22Rv1 (cell line): Measurements from ENCODE around the gene KLK1.
"Not testable (repeated sequence)": the region's sequence is repeated elsewhere in the genome, so short reads cannot be mapped to it uniquely, and the experiment has no call there.

Experiments used
- H3K27ac ChIP-seq: fragments of 450-650 bp; 2 replicates; pipeline ENCODE4 v1.5.1; 2017
- ZFX ChIP-seq: fragments of 450-650 bp; IDR thresholded peaks from 2 replicates; pipeline ENCODE4 v1.6.1; 2017; ENCODE audit warnings: antibody characterized with exemption, borderline replicate concordance
- TF ChIP-seq, protein P1 (sequence below): fragments of 450-650 bp; IDR thresholded peaks from 2 replicates; pipeline ENCODE4 v1.5.1; 2017; ENCODE audit warnings: mild to moderate bottlenecking

The KLK1 gene

DNA sequence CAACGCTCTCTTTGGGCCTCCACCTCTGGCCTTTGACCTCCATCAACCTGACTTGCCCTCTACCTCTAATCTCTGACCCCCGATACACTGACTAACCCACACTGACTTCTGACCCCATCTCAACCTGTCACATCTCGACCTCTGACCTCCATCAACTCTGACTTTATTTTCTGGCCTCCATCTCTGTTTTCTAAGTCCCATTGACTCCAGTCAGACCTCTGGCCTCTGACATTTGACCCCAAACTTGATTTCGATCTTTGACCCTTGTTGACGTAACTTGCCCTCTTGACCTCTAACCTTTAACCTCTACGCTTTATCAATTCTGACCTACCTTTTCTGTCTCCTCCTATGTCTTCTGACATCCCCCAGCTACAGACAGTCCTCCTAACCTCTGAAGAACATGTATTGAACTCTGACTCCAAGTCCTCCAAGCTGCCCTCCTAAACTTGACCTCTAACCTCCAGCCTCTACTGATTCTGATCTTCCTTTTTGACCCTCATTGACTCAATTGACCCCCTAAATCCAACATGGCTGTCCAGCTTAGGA lies 32.6 kb downstream of the KLK1 start:
- TF ChIP-seq, protein P1, sequence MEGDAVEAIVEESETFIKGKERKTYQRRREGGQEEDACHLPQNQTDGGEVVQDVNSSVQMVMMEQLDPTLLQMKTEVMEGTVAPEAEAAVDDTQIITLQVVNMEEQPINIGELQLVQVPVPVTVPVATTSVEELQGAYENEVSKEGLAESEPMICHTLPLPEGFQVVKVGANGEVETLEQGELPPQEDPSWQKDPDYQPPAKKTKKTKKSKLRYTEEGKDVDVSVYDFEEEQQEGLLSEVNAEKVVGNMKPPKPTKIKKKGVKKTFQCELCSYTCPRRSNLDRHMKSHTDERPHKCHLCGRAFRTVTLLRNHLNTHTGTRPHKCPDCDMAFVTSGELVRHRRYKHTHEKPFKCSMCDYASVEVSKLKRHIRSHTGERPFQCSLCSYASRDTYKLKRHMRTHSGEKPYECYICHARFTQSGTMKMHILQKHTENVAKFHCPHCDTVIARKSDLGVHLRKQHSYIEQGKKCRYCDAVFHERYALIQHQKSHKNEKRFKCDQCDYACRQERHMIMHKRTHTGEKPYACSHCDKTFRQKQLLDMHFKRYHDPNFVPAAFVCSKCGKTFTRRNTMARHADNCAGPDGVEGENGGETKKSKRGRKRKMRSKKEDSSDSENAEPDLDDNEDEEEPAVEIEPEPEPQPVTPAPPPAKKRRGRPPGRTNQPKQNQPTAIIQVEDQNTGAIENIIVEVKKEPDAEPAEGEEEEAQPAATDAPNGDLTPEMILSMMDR, result no peak
- TF ChIP-seq ZFX, result no peak

DNA sequence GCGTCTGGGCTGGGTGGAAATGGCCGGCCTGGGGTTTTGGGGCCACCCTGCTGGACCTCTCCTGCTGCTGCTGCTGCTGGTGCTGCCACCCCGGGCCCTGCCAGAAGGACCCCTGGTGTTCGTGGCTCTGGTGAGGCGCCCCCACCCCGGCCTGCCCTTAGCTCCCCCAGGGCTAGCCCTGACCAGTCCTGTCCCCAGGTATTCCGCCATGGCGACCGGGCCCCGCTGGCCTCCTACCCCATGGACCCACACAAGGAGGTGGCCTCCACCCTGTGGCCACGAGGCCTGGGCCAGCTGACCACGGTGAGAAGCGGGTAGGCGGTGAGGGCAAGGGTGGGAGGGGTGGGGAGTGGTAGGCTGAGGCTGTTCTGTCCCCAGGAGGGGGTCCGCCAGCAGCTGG lies 33.2 kb downstream of the KLK1 start, which contains the start of gene ACP4:
ACP4 (plus strand) TSS at position 20 of the 400 bp plus-strand sequence; CDS start at position 20, 0 bp downstream.
- no peak for TF ChIP-seq ZFX
- TF ChIP-seq, protein P1, result no peak

More for the DNA sequence above, 32.6 kb downstream of the KLK1 start:
- no peak overlapping the region; the same call in 1 of the 2 replicates for H3K27ac ChIP-seq

DNA sequence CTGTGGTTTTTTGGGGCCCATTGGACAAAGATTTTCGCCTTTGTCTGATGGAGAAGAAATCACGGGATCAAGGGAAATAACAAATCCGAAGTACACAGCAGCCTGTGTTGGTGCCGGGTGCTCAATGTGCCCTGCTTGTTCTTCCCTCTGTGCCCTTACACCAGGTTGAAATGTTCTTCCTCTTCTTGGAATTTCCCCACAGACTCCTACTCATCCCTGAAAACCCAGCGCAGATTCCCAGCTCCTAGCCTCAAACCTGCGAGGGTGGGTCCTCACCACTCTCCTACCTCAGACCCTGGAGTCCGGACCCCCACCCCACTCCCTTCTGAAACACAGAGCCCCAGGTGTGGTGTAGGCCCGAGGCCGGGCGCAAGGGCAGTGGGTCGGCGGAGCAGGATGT lies 38.3 kb downstream of the KLK1 start:
- TF ChIP-seq, protein P1, result no peak
- TF ChIP-seq ZFX, result no peak
- no peak overlapping the region for H3K27ac ChIP-seq

More for the DNA sequence above, 33.2 kb downstream of the KLK1 start, which contains the start of gene ACP4:
- no peak within 1 kb of the TSS; the same call in 1 of the 2 replicates for H3K27ac ChIP-seq

DNA sequence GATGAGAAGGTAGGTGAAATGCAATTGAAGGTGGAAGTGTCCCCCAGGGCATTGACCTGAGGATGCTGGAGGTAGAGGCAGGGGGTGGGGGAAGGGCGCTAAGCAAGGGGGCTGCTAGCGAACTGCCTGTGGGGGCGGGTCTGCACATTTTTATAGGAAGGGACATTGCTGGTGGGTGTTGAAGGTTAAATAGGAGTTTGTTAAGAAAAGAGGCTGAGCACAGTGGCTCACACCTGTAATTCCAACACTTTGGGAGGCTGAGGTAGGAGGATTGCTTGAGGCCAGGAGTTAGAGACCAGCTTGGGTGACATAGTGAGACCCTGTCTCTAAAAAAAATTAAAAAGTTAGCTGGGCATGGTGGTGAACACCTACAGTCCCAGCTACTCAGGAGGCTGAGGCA lies 38.9 kb downstream of the KLK1 start:
- H3K27ac ChIP-seq, result no peak overlapping the region
- TF ChIP-seq ZFX, result no peak
- TF ChIP-seq, protein P1, result no peak

DNA sequence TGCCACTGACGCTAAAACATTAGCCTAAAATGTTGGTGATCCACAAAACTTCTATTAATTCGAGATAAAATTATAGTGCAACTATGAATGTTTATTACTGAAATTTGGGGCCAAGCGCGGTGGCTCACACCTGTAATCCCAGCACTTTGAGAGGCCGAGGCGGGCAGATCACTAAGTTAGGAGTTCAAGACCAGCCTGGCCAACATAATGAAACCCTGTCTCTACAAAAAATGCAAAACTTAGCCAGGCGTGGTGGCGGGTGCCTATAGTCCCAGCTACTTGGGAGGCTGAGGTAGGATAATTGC lies 39.8 kb downstream of the KLK1 start:
- H3K27ac ChIP-seq, result not testable (repeated sequence)
- TF ChIP-seq, protein P1, result peak; percentile 41

DNA sequence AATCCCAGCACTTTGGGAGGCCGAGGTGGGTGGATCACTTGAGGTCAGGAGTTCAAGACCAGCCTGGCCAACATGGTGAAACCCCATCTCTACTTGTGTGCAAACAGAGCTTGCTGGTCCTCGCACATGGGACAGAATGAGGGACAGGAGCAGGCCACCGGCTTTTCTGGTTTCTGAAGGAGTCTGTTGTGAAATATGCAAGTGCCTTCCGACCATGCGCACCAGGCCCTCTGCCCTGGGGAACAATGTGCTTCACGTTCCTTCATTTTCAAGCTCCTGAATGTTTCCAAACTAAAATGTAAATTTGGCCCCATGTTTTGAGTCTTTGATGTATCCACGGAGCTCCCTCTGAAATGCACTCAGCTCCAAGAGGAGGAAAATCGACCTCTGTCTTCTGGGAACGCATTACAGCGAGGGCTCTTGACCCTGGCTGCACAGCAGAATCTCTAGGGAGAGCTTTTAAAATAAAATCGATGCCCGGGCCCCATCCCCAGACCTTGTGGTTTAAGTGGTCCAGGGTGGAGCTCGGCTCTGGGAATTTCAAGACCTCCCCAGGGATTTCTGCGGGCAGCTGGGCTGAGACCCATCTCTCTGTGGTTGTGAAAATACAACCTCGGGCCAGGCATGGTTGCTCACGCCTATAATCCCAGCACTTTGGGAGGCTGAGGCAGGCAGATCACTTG lies 42.7 kb downstream of the KLK1 start:
- no peak for TF ChIP-seq ZFX
- TF ChIP-seq, protein P1, result no peak
- H3K27ac ChIP-seq, result no peak overlapping the region

DNA sequence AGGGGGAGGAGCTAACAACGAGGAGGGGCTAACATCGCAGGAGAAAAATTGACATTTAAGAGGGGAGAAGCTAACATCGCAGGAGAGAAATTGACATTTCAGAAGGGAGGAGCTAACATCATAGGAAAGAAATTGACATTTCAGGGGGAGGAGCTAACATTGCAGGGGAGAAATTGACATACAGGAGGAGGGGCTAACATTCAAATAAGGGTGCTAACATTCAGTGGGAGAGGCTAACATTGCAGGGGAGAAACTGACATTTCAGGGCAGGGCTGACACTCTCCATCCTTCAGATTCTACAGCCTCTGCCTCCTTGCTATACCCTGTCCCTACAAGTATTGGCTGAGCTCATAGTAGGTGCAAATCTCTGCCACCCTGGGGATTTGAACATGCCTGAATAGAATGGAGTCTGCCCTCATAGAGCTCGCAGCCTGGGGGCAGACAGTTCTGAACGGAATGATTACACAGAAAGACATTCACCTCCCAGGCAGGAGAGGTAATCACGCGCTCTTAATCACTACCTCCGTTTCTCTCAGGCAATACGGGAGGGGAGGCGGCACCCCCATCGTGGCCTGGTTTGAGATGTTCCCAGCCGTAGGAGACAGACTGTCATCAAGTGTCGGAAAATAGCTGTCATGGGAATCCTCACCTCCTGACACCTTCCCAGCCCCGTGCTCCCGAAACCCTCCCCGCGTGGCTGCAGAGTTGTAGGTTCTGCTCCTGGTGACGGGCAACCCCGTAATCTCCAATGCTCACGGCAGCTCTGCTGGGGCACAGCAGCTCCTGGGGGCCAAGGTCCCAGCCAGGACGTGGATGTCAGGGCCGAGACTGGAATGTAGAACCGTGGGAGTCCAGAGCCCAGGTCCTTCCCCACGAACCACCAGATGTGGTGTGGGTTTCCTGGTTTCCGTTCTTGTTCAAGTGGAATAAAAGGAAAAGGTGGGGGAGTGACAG lies 43.8 kb downstream of the KLK1 start:
- H3K27ac ChIP-seq, result no peak overlapping the region
- TF ChIP-seq ZFX, result no peak
- TF ChIP-seq, protein P1, result no peak
